ENCODE data around the gene IRF2BP1. TPM values are rescaled to one million over a fixed set of nuclear protein-coding genes. Genes with fewer than 3 reads are reported as not detected.
A peak's percentile ranks its signal among the peaks of the same experiment; 100 is the strongest.

IRF2BP1 gene
- total and polyA plus RNA-seq, 2 of the 13 experiments (the other 11 are each of a cell fraction or from before 2014, with no cell fraction given) = 4.3 to 14.3 TPM

GRCh38 chr19:45862564-45863334 lies 23.2 kb downstream of the IRF2BP1 start, which contains the start of gene SYMPK (continued):
- TF ChIP-seq ZBTB37 (CRISPR knock-in tag; IDR thresholded peaks at IDR 0.05) = no peak
- peak; percentile 62; the same call in 1 of the 2 replicates for TF ChIP-seq ZFP41 (CRISPR knock-in tag; IDR thresholded peaks at IDR 0.05; ENCODE audit: borderline replicate concordance)
- peak; percentile 46; the same call in 1 of the 2 replicates for TF ChIP-seq ZNF563 (CRISPR knock-in tag; IDR thresholded peaks at IDR 0.05)
- TF ChIP-seq ELF3 (CRISPR knock-in tag; IDR thresholded peaks at IDR 0.05) = peak; percentile 87
- TF ChIP-seq ZNF331 (CRISPR knock-in tag; IDR thresholded peaks at IDR 0.05) = peak; percentile 45
- TF ChIP-seq ZEB1 (IDR thresholded peaks at IDR 0.05; ENCODE audit: insufficient replicate concordance, low read depth) = no peak
- TF ChIP-seq GPBP1L1 (CRISPR knock-in tag; IDR thresholded peaks at IDR 0.05) = no peak
- no peak for TF ChIP-seq ZC3H4 (CRISPR knock-in tag; IDR thresholded peaks at IDR 0.05; ENCODE audit: borderline replicate concordance)
- TF ChIP-seq ZNF761 (CRISPR knock-in tag; conservative IDR thresholded peaks at IDR 0.05) = no peak; the same call in 1 of the 2 replicates
- no peak for TF ChIP-seq FOXM1 (CRISPR knock-in tag; IDR thresholded peaks at IDR 0.05)
- 0 out of 2 replicates have a peak, but pooled peaks have one; percentile 26 for TF ChIP-seq ZNF577 (CRISPR knock-in tag; IDR thresholded peaks at IDR 0.05; ENCODE audit: borderline replicate concordance, low read depth)
- TF ChIP-seq ZBTB21 (CRISPR knock-in tag; IDR thresholded peaks at IDR 0.05) = no peak
- TF ChIP-seq HMG20B (CRISPR knock-in tag; conservative IDR thresholded peaks at IDR 0.05) = no peak; the same call in 1 of the 2 replicates
- no peak for TF ChIP-seq SRSF4 (IDR thresholded peaks at IDR 0.05; ENCODE audit: low read depth, low read length, poor library complexity, severe bottlenecking)
- peak; percentile 97 for TF ChIP-seq YY1 (IDR thresholded peaks at IDR 0.05; ENCODE audit: insufficient read depth, insufficient replicate concordance, low read depth, low read length)
- peak; percentile 69 for TF ChIP-seq XRCC5 (optimal IDR thresholded peaks at IDR 0.05; ENCODE audit: low read length)
- TF ChIP-seq KLF11 (CRISPR knock-in tag; IDR thresholded peaks at IDR 0.05) = no peak; the same call in none of the 2 replicates
- peak; percentile 40; the same call in 1 of the 2 replicates for TF ChIP-seq CHD2 (IDR thresholded peaks at IDR 0.05; ENCODE audit: low read depth, low read length)
- no peak for TF ChIP-seq ZNF670 (CRISPR knock-in tag; IDR thresholded peaks at IDR 0.05; ENCODE audit: borderline replicate concordance)
- no peak for TF ChIP-seq HNF4G (IDR thresholded peaks at IDR 0.05; ENCODE audit: borderline replicate concordance, low read depth, low read length)
- no peak for TF ChIP-seq HNF4G (CRISPR knock-in tag; IDR thresholded peaks at IDR 0.05; ENCODE audit: borderline replicate concordance, low read depth)
- TF ChIP-seq CREB1 (IDR thresholded peaks at IDR 0.05) = peak; percentile 69
- TF ChIP-seq CREB1 (CRISPR knock-in tag; IDR thresholded peaks at IDR 0.05) = peak; percentile 90
- TF ChIP-seq NR0B2 (CRISPR knock-in tag; IDR thresholded peaks at IDR 0.05) = no peak
- TF ChIP-seq ZNF234 (CRISPR knock-in tag; conservative IDR thresholded peaks at IDR 0.05) = no peak
- no peak for TF ChIP-seq ESRRA (CRISPR knock-in tag; IDR thresholded peaks at IDR 0.05; ENCODE audit: low read depth)
- TF ChIP-seq CEBPG (CRISPR knock-in tag; IDR thresholded peaks at IDR 0.05) = no peak; the same call in 1 of the 2 replicates
- no peak for TF ChIP-seq CEBPB (IDR thresholded peaks at IDR 0.05; ENCODE audit: borderline replicate concordance, low read depth, low read length)
- TF ChIP-seq DMAP1 (CRISPR knock-in tag; IDR thresholded peaks at IDR 0.05) = peak; percentile 71; the same call in 1 of the 2 replicates

Measured in HepG2 (cell line).